KOPT-K1 (cell line): ENCODE results near the gene P4HA1.
A peak's percentile ranks its signal among the peaks of the same experiment; 100 is the strongest.
"Not testable (repeated sequence)": the region's sequence is repeated elsewhere in the genome, so short reads cannot be mapped to it uniquely, and the experiment has no call there.

Source experiments
- H3K27ac ChIP-seq: fragments of 200-600 bp; sonication (generic); 2 replicates; pipeline ENCODE4 v1.5.1; 2016; ENCODE audit warnings: antibody characterized with exemption, mild to moderate bottlenecking, low read depth, low read length; ENCODE audit not compliant: poor library complexity, severe bottlenecking
- H3K36me3 ChIP-seq: fragments of 200-600 bp; sonication (generic); 2 replicates; pipeline ENCODE4 v1.5.1; 2017; ENCODE audit warnings: antibody characterized with exemption, mild to moderate bottlenecking, low read length, moderate library complexity; ENCODE audit not compliant: insufficient read depth
- H3K9me3 ChIP-seq: fragments of 200-600 bp; sonication (generic); 2 replicates; pipeline ENCODE4 v1.5.1; 2017; ENCODE audit warnings: antibody characterized with exemption, low read length, mild to moderate bottlenecking; ENCODE audit not compliant: insufficient read depth, poor library complexity, severe bottlenecking

Gene P4HA1

GRCh38 chr10:73109248-73109652, 12.6 kb upstream of the P4HA1 start:
- Histone ChIP-seq H3K9me3 (peaks cover 12% of the 10 kb centered on the region), H3K36me3 (peaks cover 33% of the 10 kb centered on the region)
- not testable (repeated sequence) for H3K27ac ChIP-seq

DNA sequence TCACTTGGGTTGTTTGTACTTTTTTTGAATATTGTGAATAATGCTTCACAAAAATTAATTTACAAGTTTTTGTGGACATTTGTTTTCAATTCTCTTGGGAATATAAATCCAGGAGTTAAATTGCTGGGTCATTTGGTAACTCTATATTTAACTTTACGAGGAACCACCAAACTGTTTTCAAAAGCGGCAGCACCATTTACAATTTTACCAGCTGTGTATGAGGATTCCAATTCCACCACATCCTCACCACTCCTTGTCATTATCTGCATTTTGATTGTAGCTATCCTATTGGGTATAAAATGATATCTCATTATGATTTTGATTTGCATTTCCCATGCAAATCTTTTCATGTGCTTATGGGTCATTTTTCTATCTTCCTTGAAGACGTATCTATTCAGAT, 9.6 kb upstream of the P4HA1 start:
- Histone ChIP-seq H3K27ac (no peak overlapping the region), H3K36me3 (peaks cover 34% of the 10 kb centered on the region)

GRCh38 chr10:73099141-73099540, 2.5 kb upstream of the P4HA1 start:
- Histone ChIP-seq H3K27ac (no peak overlapping the region), H3K9me3 (no peaks in the 10 kb centered on the region), H3K36me3 (peaks cover 24% of the 10 kb centered on the region)

More for the DNA sequence above, 9.6 kb upstream of the P4HA1 start:
- peaks cover 12% of the 10 kb centered on the region for H3K9me3 ChIP-seq

DNA sequence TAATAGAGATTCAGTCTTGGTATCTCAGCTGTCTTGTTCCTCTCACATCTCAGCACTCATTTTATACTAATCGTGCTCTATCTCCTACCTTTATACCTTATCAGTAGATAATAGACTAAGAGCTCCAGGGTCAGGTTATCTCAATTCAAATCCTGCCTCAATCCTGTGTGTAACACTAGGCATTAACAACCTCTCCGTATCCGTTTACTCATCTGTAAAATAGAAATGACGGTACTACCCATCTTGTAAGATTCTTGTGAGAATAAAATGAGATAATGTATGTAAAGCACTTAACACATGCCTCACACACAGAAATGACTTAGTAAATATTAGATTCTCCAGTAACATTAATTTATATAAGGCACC, 622 bp upstream of the P4HA1 start:
- Histone ChIP-seq H3K9me3 (no peaks in the 10 kb centered on the region), H3K27ac (peak overlapping the region; percentile 70), H3K36me3 (peaks cover 24% of the 10 kb centered on the region)

DNA sequence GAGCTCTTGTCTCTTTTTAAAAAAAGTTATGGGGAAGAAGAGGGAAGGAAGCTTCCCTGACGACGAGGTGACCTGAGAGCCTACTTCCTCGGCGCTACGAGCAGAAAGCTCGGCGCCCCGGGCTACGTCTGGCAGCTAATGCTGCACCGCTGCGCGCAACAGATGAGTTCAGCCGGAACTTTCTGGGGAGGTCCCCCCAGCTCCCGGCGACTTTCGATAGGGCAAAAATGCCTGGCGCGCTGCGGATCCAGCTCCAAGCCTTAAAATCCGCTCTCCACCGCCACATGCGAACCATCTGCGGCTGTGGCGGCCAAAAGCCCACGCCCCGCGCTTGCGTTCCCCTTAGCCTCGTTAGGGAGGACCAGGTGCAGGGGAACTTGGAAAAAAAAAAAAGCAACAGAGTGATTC, 621 bp downstream of the P4HA1 start:
- Histone ChIP-seq H3K9me3 (no peaks in the 10 kb centered on the region), H3K27ac (peak overlapping the region; percentile 70), H3K36me3 (peaks cover 19% of the 10 kb centered on the region)

- no peaks in the 10 kb centered on the region for H3K9me3 ChIP-seq
- H3K27ac ChIP-seq = peak overlapping the region; percentile 70
- H3K36me3 ChIP-seq = peaks cover 16% of the 10 kb centered on the region
These were observed 1.1 kb downstream of the P4HA1 start for GRCh38 chr10:73095481-73096021.

- peaks cover 13% of the 10 kb centered on the region for H3K36me3 ChIP-seq
- H3K9me3 ChIP-seq = no peaks in the 10 kb centered on the region
- peak overlapping the region; percentile 70 for H3K27ac ChIP-seq
These were observed 1.6 kb downstream of the P4HA1 start for GRCh38 chr10:73094986-73095480.

- no peaks in the 10 kb centered on the region for H3K9me3 ChIP-seq
- peaks cover 8% of the 10 kb centered on the region; the same call in 1 of the 2 replicates for H3K36me3 ChIP-seq
- H3K27ac ChIP-seq = no peak overlapping the region
These were observed 2.5 kb downstream of the P4HA1 start for GRCh38 chr10:73093922-73094850.

DNA sequence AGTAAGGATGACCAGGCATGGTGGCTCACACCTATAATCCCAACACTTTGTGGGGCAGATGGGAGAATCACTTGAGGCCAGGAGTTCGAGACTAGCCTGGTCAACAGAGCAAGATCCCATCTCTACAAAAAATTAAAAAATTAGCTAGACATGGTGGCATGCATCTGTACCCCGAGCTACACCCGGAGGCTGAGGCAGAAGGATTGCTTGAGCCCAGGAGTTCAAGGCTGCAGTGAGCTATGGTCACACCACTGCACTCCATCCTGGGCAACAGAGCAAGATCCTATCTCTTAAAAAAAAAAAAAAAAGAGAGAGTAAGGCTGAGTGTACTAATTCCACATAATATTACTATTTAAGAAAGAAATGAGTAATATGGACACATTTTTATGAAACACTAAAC, 3.8 kb downstream of the P4HA1 start:
- peaks cover 13% of the 10 kb centered on the region for H3K36me3 ChIP-seq
- no peak overlapping the region for H3K27ac ChIP-seq
- H3K9me3 ChIP-seq = no peaks in the 10 kb centered on the region

DNA sequence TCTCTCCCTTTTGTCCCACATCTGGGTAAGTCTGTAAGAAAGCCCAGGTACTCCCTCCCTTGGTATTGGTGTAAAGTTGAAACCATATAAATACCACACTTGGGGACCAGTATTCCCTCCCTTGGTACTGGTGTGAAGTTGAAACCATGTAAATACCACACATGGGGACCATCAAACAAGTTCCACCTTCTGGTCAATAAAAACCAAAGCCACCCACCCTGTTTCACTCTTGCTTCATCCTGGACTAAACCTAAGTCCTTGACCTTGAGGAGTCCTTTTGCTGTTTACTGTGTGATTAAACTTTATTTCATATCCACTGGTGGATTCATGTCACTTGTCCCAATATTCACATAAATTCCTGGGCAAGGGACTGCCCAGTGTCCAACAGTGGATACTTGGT, 8.4 kb downstream of the P4HA1 start:
- Histone ChIP-seq H3K27ac (no peak overlapping the region), H3K9me3 (no peaks in the 10 kb centered on the region), H3K36me3 (peaks cover 14% of the 10 kb centered on the region)

DNA sequence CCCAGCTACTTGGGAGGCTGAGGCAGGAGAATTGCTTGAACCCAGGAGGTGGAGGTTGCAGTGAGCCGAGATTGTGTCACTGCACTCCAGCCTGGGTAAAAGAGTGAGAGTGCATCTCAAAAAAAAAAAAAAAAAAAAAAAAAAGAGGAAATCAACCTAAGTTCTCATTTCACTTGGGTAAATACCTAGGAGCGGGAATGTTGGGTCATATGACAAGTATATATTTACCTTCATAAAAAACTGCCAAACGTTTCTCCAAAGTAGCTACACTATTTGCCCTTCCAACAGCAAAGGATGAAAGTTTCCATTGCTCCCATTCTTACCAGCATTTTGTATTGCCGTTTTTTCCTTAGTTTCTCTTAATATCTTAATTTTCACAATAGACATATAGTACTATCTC, 9.8 kb downstream of the P4HA1 start:
- Histone ChIP-seq H3K36me3 (peaks cover 14% of the 10 kb centered on the region), H3K27ac (no peak overlapping the region), H3K9me3 (no peaks in the 10 kb centered on the region)

DNA sequence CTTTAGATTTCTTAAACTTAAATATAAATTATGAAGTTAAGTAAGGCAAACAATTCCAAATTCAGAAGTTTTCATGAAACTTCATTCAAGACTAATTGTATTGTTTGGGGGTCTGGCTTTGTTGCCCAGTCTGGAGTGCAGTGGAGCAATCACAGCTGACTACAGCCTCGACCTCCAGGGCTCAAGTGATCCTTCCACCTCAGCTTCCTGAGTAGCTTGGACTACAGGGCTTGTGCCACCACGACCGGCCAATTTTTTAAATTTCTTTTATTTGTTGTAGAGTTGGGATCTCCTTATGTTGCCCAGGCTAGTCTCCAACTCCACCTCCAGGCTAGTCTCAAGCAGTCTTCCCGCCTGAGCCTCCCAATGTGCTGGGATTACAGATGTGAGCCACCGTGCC, 12.5 kb downstream of the P4HA1 start:
- no peak overlapping the region for H3K27ac ChIP-seq
- no peaks in the 10 kb centered on the region for H3K9me3 ChIP-seq
- peaks cover 14% of the 10 kb centered on the region for H3K36me3 ChIP-seq

DNA sequence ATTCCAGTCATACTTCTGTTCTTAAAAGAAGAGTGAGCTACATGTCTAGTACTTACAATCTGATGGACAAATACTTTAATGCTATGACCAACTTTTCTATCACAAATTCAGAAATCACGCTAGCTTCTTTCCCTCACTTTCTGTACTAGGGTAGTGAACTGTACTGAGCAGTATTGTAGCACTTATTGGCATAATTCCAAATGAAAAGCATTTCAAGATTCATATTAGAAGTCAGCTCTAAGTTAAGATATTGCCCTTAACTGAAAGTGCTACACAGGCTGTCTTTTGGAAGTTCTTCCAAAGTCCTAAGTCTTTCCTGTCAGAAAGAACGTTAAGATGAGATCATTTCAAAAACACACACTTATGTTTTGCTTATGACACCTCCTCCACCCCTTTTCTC, 13.4 kb downstream of the P4HA1 start:
- H3K9me3 ChIP-seq = no peaks in the 10 kb centered on the region
- H3K36me3 ChIP-seq = peaks cover 11% of the 10 kb centered on the region
- no peak overlapping the region for H3K27ac ChIP-seq

GRCh38 chr10:73079779-73080541, 16.7 kb downstream of the P4HA1 start:
- H3K9me3 ChIP-seq = no peaks in the 10 kb centered on the region
- H3K36me3 ChIP-seq = peaks cover 19% of the 10 kb centered on the region
- no peak overlapping the region for H3K27ac ChIP-seq
